HCEC 1CT (cell line): ENCODE measurements around the gene ABCA10.
A peak's percentile ranks its signal among the peaks of the same experiment; 100 is the strongest.
"Not testable (repeated sequence)": the region's sequence is repeated elsewhere in the genome, so short reads cannot be mapped to it uniquely, and the experiment has no call there.

Source experiments
- DNase-seq: peaks from one replicate; pipeline ENCODE4 v3.0.0-alpha.2; 2017

The ABCA10 gene, protein sequence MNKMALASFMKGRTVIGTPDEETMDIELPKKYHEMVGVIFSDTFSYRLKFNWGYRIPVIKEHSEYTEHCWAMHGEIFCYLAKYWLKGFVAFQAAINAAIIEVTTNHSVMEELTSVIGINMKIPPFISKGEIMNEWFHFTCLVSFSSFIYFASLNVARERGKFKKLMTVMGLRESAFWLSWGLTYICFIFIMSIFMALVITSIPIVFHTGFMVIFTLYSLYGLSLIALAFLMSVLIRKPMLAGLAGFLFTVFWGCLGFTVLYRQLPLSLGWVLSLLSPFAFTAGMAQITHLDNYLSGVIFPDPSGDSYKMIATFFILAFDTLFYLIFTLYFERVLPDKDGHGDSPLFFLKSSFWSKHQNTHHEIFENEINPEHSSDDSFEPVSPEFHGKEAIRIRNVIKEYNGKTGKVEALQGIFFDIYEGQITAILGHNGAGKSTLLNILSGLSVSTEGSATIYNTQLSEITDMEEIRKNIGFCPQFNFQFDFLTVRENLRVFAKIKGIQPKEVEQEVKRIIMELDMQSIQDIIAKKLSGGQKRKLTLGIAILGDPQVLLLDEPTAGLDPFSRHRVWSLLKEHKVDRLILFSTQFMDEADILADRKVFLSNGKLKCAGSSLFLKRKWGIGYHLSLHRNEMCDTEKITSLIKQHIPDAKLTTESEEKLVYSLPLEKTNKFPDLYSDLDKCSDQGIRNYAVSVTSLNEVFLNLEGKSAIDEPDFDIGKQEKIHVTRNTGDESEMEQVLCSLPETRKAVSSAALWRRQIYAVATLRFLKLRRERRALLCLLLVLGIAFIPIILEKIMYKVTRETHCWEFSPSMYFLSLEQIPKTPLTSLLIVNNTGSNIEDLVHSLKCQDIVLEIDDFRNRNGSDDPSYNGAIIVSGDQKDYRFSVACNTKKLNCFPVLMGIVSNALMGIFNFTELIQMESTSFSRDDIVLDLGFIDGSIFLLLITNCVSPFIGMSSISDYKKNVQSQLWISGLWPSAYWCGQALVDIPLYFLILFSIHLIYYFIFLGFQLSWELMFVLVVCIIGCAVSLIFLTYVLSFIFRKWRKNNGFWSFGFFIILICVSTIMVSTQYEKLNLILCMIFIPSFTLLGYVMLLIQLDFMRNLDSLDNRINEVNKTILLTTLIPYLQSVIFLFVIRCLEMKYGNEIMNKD (N-terminal part only)

DNA sequence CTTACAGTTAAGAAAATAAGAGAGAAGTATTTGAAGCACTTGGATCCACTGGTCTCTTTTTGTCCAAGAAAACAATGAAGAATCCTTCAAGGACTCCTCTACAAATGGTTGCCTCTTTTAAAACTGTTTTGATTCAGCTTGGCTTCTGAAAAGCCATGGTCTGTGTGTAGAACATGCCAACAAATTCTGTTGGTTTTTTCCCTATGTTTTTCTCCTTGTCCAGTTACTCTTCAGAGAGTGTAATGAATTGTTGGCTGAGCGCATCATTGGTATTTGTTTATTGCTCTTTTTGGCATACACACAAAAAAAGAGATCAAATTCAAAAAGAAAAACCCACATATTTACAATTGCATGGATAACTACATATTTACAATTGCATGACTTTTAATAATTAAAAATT, at the start of gene ABCA10:
Gene ABCA10 (minus strand): TSS at position 249 of the 400 bp plus-strand sequence. CDS start 3,466 bp downstream, outside the sequence.
- no peak for DNase-seq

DNA sequence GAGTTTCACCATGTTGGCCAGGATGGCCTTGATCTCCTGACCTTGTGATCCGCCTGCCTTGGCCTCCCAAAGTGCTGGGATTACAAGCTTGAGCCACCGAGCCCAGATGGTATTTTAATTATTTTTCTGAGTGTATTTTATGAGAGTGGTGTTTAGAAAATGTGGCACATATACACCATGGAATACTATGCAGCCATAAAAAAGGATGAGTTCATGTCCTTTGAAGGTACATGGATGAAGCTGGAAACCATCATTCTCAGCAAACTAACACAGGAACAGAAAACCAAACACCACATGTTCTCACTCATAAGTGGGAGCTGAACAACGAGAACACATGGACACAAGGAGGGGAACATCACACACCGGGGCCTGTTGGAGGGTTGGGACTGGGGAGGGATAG, 47.7 kb upstream of the ABCA10 start:
- DNase-seq, result not testable (repeated sequence)

DNA sequence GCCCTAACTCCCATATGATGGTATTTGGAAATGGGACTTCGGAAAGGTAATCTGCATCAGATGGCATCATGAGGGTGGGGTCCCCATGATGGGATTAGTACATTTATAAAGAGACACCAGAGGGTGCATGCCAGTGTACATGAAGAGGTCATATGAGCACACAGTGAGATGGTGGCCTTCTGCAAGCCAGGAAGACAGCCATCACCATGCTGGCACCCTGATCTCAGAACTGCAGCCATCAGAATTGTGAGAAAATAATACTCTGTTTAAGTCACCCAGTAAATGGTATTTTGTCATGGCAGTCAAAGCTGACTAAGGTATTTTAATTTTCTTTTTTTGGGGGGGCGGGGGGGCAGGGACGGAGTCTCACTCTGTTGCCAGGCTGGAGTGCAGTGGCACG, 47.1 kb upstream of the ABCA10 start:
- no peak for DNase-seq

DNA sequence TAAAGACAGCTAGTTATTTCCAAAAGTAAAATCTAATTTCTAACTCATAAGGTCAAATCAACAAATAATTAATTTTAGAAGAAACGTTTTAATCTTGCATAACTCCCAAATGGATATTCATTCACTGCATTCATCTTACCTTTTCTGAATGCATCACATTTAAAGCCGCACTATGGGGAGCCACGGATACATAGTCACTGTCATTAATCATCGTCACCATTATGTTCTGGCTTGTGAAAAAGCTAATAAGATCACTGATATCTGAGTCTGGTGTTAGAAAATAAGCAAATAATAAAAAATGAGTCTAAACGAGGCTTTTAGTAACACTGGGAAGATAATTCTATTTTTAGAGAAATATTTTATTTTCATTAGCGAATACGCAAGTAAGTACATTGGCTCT, 42.4 kb upstream of the ABCA10 start:
- DNase-seq, result no peak

DNA sequence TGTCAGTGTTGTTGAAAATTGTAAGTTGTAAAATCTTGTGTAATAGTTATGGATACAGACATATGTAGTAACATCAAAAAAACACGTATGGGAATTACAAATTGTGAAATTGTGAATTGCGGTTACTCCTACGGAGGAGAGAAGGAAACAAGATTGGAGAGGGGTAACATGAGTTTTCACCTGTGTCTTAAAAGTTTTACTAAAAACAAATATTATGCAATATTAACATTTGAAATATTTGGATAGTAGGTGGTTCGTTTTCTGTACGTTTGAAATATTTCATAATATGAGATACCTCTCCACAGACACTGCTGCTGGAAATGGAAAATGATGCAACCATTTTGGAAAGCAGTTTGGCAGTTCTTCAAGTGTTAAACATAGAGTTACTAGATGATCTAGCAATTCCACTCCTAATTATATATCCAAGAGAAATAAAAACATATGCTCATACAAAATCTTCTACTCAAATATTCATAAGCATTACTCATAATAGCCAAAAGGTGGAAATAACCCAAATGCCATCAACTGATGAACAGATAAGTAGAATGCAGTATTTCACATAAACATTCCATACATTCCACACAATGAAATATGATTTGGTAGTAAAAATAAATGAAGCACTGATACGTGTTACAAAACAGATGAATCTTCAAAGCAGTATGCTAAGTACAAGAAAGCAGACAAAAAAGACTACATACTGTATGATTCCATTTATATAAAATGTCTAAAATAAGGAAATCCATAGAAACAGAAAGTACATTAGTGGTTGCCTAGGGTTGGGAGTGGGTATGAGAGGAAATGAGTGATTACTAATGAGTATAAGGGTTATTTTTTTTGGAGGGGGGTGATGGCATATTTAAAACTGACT, 40.7 kb upstream of the ABCA10 start:
- peak; percentile 72 for DNase-seq

DNA sequence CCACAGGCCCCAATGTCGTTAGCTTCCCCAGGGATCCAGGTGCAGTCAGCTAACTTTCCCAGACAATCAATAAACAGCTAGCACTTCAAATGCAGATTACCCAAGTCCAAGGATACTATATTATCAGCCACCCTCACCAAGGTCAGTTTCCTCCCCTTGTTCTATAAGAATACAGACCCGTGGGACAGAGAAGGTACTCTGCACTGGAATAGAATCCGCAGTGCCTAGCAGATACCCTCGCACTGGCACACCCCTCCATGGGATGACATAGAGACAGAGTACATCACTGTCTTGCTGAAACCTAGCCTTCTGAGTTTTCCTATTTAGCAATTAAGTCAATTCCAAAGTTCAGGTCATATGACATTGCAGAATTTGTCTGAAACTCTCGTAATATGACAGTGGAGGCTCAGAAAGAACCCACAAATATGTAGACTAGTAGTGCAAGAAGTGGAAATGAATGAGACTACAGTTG, 40.0 kb upstream of the ABCA10 start:
- DNase-seq, result no peak

DNA sequence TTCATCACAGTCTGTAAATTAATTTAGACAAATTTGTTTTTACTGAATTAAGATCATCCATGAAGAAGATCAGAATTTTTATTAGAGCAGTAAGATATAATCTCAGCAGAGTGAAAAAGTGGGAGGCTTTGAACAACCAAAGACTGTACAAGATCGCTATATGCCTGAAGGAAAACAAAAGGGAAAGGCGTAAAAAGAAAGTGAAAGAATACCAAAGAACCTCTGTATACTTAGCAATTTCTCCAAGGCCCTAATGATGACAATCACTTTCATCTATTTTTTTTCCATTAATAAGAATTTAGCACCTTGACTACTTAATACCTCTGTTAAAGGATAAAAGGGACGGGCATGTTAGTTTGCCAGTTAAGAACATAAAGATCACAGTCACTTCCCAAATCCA, 38.6 kb upstream of the ABCA10 start:
- no peak for DNase-seq

DNA sequence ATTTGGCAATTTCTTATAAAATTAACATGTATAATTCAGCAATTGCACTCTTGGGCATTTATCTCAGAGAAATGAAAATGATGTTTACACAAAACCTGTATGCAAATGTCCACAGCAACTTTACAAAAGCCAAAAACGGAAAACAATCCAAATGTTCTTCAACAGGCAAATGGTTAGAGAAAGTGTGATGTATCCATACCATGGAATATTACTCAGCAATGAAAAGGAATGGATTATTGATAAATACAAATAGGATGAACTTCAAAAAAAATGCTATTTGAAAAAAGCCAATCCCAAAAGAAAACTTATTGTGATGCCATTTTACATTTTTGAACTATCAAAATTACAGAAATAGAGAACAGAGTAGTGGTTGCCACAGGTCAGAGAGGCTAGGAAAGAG, 37.2 kb upstream of the ABCA10 start:
- no peak for DNase-seq

DNA sequence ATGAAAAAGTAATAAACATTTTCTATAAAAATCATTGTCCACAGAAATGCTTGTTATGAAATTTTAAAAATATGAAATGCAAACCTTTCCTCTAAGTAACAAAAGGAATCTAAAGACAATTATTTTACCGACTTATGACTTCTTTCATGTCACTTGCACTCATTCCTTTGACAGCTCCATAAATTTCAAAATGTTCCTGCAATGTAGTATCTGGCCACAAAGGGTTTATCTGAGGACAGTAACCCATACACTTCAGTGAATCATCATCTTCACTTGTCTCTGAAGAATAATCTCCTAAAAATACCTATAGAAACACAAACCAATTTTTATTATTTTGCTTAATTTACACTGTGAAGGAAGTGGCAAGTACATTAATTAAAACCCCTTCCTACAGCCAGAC, 25.6 kb upstream of the ABCA10 start:
- DNase-seq, result peak; percentile 9

DNA sequence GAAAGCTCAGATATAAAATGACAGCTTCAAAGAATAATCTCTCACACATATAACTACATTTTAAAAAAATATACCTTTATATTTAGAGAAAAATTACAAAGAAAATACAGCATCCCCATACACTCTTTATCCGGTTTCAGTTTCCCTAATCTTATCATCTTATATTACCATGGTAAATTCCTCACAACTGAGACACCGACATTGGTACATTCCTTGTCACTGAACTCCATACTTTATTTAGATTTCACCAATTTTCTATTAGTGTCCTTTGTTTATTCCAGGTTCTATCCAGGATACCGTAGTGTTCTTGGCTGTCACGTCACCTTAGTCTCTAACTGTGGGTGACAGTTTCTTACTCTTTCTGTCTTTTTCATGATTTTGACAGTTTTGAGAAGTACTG, 22.0 kb upstream of the ABCA10 start:
- no peak for DNase-seq

DNA sequence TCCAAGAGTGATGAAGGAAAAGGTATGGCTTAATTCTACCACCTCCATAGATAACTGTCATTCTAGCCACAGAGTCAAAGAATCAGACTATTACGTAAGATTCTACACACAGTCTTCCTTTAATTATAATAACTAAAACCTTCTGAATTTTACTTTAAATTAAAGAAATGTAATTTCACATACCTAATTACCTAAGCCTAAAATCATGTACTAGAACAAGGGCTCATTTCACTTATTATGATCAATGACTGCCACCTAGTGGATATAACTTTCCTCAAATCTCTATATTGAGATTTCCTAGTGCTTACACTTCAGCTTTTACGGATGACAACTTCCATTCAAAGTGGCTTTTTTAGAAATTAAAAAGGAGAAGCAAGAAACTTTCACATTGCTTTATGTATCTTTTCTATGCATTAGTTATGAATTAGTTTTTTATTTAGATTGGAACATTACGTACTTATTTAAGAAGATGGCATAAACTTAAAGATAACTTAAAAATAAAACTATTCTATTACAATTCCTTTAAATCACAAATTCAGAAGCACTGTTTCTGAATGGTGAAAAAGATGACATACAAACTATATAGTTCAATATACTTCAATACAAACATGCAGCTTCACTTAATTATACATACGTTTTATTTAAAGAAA, 18.2 kb upstream of the ABCA10 start:
- DNase-seq, result peak; percentile 58

DNA sequence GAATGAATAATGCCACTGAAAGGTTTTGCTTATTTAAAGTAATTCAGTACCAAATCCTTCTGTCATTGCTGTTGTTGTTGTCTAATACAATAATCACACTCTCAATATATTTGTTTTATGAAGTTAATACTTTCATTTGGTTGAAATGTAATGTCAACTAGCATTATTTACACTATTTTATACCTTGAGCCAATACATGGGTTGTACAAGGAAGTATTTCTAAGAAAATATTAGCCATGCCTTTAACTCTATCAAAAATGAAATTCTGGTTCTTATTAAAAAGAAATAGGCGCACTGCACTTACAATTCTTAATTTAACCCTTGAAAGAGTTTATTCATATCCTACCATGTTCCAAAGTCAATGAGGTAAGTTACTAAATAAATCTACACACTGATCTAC, 17.6 kb upstream of the ABCA10 start:
- DNase-seq, result no peak

DNA sequence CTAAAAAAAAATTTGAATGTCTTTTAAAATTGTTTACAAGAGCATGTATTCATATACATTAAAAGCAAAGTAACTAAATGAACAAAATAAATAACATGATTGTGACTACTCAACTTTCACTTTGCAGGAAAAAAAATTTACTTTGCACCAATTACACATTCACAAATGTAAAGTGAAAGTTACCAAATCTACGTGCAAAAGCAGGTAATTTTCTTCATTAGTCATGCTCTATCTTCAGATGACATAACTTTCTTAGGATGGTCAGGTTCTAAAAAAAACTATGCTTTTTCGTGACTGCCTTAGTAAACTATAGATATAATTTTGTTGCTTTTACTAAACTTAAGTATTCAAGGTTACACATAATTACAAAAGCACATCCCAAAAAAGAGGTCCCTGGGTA, 17.0 kb upstream of the ABCA10 start:
- DNase-seq, result no peak

DNA sequence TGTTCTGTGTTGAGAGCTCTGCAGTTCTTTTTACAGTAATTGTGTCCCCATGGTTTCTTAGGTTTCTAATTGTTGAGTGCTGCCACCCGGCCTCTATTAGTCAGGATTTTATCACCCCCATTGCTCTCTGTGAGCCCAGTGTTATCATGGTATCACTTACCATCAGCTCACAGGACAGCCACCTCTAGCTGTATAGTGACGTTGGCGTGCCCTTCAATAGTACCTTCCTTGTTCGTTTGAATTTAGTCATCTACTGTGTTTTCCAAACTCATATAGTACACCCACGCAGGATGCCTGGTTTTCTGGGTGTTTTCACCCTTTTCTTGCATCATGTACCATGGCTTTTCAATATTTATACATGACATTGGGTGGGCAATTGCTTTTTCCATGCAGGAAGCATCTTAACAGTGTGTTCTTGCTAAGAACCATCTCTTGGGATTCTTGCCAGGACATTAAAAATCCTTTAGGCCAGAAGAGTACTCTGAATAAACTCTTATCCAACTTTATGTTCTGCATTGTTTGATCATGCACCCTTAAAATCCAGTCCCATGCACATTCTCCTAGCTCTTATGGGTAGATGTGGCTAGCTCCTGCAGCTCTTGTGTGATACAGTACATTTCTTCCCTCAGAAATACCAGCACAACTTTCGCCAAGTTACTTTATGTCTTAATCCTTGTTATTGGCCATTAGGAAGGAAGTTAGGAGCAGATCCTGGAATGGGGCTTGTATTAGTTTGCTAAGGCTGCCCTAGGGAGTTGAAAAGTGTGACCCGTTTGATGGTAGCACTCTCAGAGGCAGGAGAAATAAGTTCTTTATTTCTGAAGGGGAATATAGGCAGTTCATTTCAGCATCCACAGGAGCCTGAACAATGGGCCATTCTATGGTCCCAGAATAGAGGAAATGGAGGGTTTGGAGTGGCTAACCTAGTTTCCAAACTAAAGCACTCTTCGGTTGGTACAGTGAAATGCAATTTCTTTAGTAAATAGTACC, 11.3 kb upstream of the ABCA10 start:
- DNase-seq, result no peak

DNA sequence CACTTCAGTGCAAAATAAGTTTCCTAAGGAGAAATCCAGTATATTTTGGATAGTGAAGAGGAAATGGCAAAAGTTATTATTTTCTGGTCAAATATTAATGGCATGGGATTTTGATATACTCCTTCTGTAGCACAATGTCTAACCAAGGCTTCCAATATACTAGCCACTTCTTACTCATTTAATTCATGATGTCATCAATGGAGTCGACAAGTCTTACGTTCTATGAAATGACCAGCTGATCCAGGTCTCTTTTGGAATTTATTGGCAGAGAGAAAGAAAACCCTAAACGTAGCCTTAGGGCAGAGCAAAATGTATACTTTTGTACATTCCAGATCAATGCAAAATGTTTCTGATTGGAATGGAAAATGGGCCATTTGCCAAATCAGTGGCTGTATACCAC, 8.3 kb upstream of the ABCA10 start:
- no peak for DNase-seq

DNA sequence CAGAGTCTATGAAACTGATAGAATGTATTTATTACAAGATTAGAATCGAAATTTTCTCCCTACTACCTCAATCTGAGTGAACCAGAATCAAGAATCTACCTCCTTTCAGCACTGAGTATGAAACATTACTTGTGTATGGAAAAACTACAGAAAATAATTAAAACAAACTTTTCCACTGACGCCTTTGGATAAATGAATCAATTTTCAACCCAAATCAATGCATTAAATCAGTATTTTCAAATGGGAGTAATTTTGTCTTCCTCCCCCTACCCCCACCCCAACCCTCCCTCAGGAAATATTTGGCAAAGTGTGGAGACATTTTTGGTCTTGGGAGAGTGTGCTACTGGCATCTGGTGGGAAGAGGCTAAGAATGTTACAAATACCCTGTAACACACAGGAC, 7.8 kb upstream of the ABCA10 start:
- no peak for DNase-seq

DNA sequence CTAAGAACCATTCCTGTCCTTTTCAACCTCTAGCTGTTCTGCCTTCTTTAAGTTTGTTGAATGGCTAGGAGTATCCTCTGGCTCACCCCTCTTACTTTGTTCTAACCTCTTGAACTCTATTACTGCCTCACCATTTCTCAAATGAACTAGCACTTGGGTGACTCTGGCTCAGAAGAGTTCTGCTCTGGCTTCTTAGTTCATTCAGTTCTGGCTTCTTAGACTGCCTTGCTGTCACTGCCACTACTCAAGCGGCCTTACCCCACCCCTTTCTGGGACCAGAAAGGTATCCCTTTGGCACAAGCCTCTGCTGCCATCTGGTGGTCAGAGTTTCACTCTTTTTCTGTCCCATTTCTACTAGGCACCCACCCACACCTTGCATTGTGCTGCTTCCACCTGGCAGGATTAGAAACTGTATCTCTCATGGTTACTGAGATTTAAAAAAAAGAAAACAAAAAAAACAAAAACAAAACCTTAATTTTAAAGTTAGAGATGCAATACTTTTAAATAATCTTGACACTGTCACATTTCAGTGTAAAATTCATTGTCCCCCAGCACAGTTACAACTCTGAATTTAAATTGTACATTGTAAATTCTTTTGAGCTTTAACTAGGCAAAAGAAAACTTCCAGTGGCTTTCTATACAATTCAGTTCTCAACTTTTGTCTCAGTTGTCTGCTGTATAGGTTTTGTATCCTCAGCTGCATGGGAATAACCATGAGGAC, 6.9 kb upstream of the ABCA10 start:
- peak; percentile 70 for DNase-seq

DNA sequence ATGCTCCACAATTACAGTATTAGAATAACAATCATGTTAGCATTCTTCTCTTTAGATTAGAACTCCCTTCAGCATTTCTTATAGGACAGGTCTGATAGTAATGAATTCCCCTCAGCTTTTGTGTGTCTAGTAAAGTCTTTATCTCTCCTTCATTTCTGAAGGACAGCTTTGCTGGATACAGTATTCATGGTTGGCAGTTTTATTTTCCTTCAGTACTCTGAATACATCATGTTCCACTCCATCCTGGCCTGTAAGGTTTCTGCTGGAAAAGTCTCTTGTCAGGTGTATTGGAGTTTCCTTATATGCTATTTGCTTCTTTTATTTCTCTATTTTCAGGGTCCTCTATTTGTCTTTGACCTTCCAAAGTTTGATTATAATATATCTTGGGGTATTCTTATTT, 4.0 kb upstream of the ABCA10 start:
- DNase-seq, result no peak

DNA sequence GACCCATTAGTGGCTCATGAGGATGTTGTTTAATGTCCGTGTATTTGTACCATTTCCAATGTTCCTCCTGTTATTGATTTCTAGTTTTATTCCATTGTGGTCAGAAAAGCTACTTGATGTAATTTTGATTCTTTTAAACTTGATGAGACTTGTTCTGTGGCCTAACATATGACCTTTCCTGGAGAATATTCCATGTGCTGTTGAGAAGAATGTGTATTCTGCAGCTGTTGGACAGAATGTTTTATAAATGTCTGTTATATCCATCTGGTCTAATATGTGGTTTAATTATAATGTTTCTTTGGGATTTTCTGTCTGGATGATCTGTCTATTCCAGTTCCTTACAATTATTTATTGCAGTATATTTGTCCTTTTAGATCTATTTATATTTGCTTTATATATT, 2.9 kb upstream of the ABCA10 start:
- no peak for DNase-seq

DNA sequence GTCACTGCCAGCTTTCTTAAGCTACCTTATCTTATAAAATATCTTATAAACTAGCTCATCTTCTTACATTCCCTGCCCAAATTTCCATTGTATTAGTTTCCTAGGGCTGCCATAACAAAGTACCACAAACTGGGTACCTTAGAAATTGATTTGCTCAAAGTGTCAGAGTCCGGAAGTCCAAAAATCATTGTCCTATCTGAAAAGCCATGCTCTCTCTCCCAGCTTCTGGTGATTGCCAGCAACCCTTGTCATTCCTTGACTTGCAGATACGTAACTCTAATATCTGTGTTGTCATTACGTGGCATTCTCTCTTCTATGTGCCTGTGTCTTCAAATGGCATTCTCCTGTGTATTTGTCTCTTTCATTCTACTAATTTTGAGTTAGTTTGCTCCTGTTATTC, 2.3 kb upstream of the ABCA10 start:
- DNase-seq, result no peak
